Cortex of kidney (tissue), 1 donor: ENCODE measurements around the gene EPN2.
"Not testable (repeated sequence)": the region's sequence is repeated elsewhere in the genome, so short reads cannot be mapped to it uniquely, and the experiment has no call there.

Experiments
- DNase-seq: peaks from one replicate; lab custom pipeline; 2025; lab: John Stamatoyannopoulos, UW

The EPN2 gene

GRCh38 chr17:19237139-19237388 is at the start of gene EPN2:
EPN2 (plus strand) TSS chr17:19237366; CDS start chr17:19283120, 45,754 bp downstream.
- not testable (repeated sequence) for DNase-seq

GRCh38 chr17:19187883-19188869 is 49.0 kb upstream of the EPN2 start:
- DNase-seq, result not testable (repeated sequence)

GRCh38 chr17:19188870-19189708 is 48.1 kb upstream of the EPN2 start:
- not testable (repeated sequence) for DNase-seq

- not testable (repeated sequence) for DNase-seq
Measured at GRCh38 chr17:19189781-19190405, 47.3 kb upstream of the EPN2 start.

- not testable (repeated sequence) for DNase-seq
Measured at GRCh38 chr17:19196382-19197204, 40.6 kb upstream of the EPN2 start.

- DNase-seq, result not testable (repeated sequence)
Measured at GRCh38 chr17:19202448-19202847, 34.7 kb upstream of the EPN2 start.

- not testable (repeated sequence) for DNase-seq
Measured at GRCh38 chr17:19203429-19203828, 33.7 kb upstream of the EPN2 start.

- DNase-seq, result not testable (repeated sequence)
Measured at GRCh38 chr17:19215074-19215860, 21.9 kb upstream of the EPN2 start.

GRCh38 chr17:19216148-19216926 is 20.8 kb upstream of the EPN2 start:
- DNase-seq, result not testable (repeated sequence)

- not testable (repeated sequence) for DNase-seq
Measured at GRCh38 chr17:19218914-19219313, 18.3 kb upstream of the EPN2 start.

GRCh38 chr17:19219384-19219783 is 17.8 kb upstream of the EPN2 start:
- DNase-seq, result not testable (repeated sequence)

GRCh38 chr17:19220195-19220594 is 17.0 kb upstream of the EPN2 start:
- not testable (repeated sequence) for DNase-seq

GRCh38 chr17:19226610-19227588 is 10.3 kb upstream of the EPN2 start:
- not testable (repeated sequence) for DNase-seq

GRCh38 chr17:19234676-19235075 is 2.5 kb upstream of the EPN2 start:
- DNase-seq, result not testable (repeated sequence)

GRCh38 chr17:19236351-19237138 is 621 bp upstream of the EPN2 start:
- DNase-seq, result not testable (repeated sequence)

- no peak for DNase-seq
Measured at GRCh38 chr17:19237389-19238166, 412 bp downstream of the EPN2 start.

- DNase-seq, result no peak
Measured at GRCh38 chr17:19238167-19238505, 970 bp downstream of the EPN2 start.
